HG03575 (cell line): ENCODE results near the gene PPM1N.
"Not testable (repeated sequence)": the region's sequence is repeated elsewhere in the genome, so short reads cannot be mapped to it uniquely, and the experiment has no call there.

Experiments
- ATAC-seq: cut with Tn5 transposase; IDR thresholded peaks from one replicate; pipeline ENCODE4 v1.9.1; 2021; ENCODE audit not compliant: unreplicated experiment, insufficient number of reproducible peaks, low FRiP score; ENCODE audit errors: extremely low read depth

Gene PPM1N

DNA sequence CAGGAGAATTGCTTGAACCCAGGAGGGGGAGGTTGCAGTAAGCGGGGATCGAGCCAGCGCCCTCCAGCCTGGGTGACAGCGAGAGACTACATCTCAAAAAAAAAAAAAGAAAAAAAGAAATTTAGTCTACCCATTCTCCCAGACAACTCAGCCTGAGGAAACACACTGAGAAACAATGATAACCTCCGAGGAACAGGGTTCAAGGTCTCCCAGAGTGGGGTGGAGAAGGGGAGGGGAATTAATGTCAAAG lies 7.7 kb downstream of the PPM1N start:
- ATAC-seq, result no peak

DNA sequence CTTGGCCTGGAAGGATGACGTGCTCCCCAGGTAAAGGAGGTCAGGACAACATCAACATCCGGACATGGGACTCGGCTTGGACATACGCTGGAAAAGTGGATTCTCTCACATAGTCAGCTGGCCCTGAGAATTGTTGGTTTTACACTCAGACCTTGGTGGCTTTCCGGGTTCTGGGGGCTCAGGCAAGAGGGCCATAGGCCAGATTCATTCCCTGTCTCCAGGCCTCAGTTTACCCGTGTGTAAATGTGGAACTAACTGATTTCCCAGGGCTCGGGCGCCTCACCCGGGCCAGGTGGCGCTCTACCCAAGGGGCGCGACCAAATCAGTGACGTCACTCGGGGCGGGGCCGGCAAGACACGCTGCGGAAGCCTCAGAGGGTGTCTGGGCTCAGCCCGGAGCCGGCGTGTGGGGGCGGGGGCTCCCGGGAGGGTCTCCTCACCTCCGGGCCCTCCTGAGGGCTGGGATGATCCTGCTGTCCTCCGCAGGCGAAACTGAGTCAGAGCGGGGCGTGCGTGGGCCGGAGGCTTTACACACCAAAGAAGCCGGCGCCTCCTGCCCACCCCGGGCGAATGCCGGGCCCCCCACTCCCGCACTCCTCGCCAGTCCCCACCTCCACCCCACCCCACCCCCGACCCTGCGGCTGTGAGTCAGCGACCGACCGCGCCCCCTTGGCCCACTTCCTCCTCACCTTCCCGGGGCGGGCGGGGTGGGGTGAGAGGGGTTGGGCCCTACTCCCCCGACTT lies 8.2 kb downstream of the PPM1N start:
- ATAC-seq, result peak; percentile 34

DNA sequence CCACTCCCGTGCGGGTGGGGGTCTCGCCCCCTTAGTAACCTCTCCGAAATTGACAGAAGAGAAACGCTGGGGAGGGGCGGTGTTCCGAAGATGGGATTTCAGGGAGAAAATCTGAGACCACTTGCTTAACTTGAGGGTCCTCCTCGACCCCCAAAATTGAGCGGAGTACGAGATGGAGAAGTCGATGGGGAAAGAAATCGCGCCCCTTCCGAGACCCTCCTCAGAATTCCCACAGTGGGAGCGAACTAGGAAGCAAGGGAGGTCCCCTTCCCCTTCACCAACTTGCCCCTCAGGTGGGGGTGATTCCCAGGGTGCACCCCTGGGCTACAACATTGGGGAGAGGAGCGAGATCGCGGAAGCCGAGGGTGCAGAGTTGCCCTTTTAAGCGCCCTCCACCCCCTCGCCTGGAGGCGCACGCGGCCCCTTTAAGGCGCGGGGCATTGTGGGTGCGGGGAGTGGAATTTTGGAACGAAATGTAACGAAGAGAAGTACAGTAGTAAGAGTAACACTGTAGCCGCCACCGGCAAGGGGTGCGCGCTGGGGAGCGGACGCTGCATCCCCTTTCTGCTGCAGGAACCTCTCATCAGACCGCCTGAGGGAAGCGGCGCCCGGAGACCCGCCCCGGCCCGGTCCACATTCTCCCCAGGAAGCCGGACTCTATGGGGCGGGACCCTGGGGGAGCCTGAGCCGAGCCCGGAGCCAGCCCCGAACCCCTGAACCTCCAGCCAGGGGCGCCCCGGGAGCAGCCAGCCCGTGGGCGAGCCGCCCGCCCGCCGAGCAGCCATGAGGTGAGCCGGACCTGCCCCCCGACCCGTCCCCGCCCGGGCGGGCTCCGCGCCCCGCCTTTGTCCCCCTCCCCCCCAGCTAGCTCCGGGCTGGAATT lies 9.0 kb downstream of the PPM1N start, which contains the start of gene VASP:
Gene VASP (plus strand): TSS at position 491 of the 883 bp plus-strand sequence. CDS start 293 bp downstream, at position 784.
- peak; percentile 22 for ATAC-seq

DNA sequence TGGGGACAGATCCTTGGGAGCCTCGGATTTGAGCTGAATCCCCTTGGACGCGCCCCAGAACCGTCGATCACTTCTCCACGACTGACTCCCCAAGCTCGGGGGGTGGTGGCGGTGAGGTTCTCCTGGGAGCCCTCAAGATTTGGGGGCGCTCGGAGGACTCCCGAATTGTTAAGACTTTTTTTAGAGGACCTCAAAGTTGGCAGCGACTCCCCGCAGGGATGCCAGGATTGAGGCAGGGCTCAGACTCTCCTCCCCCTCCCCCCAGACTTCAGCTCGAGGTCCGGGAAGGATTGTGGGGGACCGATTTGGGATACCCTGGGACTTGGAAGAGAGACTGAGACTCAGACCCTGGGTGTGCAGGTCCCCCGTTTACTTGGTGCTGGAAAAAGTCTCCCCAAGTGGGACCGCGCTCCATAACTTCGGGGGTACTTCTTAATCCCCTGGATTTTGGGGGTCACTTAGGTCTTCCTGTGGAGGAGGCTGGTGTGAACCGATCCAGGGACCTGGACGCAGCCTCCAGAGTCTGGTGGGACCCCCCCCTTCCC lies 9.7 kb downstream of the PPM1N start:
- ATAC-seq, result no peak

DNA sequence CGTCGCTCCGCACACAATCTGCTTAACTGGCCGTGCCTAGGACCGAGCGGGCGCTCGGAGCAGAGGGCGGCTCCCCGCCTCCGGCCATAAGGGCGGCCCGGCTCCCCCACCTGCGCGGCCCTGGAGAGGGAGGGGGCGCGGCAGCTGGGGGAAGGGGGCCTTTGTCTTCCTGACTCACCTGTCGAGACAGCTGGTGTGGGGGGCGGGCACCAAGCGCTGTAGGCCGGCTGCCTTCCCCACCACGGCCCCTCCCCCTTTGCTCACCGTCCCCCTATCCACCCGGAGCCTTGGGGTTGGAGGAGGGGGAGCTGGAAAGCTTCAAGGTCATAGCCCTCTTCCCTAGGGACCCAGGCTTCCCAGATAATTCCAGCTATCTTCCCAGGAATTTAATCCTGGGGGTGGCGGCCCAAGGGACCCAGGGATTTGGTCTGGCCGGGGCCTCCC lies 10.2 kb downstream of the PPM1N start:
- no peak for ATAC-seq

DNA sequence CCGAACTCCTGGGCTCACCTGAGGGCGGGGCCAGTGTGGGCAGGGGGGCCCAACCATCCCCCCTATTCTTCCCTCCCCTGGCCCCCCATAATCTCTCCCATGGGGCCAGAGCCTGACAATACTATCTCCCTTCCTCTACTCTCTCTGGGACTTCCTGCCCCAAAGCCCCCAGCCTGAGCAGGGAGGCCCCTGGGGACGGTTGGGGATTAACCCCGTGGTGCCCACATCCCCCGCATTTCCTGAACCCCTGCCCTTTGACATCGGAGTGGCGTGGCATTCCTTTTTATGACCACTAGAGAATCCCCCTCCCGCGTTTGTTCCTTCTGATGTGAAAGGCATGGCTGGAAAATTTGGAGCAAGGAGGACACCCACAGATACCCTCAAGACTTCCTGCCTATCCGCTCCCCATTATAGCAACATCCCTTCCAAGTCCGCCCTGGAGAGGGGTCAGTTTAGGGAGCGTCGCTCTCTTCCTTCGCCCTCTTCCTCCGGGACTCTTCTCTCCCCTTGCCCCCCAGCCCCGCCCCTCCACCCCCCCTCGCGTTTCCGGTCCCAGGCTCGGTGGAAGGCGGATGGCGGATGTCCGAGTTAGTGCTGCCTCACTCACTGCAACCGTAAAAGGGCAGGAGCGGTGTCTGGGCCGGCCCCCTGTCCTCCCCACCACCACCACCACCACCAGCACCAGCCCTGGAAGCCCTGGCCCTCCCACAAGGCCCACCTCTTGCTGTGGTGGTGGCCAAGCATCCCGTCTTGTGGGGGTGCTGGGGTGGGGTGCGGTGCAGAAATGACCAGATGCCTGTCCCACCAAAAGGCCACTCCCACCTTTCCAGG lies 10.8 kb downstream of the PPM1N start:
- no peak for ATAC-seq

DNA sequence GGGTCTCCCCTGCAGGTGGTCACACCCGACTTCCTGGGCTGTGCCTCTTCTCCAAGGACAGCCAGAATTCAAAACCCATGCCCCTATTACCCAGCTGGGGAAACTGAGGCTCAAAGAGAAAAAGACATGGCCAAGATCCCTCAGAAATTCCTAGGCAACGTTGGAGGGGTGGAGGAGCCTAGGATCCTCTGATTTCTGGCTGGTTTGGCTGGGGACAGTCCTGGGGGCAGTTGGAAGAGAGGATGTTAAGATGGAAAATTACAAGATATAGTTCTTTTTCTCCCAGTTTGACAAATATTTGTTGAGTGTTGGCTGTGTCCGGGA lies 11.4 kb downstream of the PPM1N start:
- ATAC-seq, result no peak

DNA sequence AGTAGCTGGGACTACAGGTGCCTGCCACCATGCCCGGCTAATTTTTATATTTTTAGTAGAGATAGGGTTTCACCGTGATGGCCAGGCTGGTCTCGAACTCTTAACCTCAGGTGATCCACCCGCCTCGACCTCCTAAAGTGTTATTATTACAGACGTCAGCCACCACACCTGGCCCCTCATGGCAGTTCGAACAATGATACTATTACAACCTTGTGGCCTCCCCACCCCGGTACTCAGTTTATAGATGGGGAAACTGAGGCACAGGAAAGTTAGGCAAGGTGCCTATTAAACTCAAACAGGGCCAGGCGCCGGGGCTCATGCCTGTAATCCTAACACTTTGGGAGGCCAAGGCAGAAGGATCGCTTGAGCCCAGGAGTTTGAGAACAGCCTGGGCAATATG lies 12.1 kb downstream of the PPM1N start:
- not testable (repeated sequence) for ATAC-seq

DNA sequence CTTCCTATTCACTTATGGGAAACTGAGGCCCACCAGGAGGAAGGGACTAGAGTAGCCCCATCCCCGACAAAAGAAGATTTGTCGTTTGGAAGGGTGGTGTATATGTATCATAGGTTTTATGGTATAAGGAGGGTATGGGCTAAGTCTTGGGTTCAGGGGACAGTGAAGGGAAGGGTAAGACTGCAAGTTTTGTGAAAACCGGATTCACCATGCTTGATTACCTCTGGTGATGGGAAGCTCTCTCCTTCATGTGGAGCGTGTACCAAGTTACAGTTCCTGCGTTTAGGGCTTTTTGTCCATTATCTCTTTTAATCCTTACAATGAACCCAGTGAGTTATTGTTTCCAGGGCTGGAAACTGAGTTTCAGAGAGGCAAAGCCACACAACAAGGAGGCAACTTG lies 12.8 kb downstream of the PPM1N start:
- no peak for ATAC-seq

DNA sequence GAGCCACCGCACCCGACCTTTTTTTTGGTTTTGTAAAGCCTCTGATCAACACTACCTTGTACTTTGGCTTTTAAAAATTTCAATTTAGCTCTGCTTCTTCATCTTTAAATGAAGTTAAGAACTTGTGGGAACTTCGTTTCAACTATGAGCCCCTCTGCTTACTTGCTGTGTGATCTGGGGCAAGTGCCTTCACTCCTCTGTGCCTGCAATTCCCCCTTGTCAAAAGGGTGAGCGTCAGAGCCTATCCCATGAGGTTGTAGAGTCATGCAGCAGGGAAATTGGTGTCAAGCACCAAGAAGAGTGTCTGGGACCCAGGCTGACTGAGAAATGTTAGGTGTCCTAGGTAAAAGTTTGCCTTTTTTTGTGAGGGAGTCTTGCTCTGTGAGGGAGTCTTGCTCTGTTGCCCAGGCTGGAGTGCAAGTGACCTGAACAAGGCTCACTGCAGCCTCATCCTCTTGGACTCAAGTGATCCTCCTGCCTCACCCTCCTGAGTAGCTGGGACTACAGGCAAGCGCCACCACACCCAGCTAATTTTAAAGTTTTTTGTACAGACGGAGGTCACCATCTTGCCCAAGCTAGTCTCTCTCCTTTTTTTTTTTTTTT lies 14.7 kb downstream of the PPM1N start:
- ATAC-seq, result no peak

DNA sequence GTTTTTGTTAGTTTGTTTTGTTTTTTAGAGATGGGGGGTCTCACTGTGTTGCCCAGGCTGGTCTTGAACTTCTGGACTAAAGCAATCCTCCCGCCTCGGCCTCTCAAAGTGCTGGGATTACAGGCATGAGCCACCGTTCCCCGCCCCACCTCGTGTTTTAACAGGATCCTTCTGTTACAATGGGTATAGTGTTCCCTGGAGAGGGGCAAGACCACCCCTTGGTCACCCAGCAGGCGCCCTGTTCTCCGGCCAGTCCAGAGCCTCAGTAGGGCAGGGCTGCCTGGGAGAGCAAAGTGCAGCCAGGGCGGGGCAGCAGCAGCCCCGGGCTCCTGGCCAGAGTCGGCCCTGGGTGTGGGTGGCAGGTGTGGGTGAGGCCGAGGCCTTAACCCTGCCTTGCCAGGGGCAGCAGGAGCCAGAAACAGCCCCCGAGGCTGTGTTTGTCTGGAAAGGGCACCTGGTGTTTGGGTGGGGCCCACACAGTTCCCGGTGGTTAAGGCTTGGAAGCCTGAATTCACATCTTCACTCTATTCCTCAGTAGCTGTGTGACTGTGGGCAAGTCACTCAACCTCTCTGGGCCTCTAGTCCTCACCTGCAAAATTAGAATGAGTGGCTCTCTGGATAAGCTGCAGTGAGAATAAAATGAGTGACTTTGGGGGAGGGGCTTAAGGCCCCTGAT lies 16.3 kb downstream of the PPM1N start:
- ATAC-seq, result no peak

DNA sequence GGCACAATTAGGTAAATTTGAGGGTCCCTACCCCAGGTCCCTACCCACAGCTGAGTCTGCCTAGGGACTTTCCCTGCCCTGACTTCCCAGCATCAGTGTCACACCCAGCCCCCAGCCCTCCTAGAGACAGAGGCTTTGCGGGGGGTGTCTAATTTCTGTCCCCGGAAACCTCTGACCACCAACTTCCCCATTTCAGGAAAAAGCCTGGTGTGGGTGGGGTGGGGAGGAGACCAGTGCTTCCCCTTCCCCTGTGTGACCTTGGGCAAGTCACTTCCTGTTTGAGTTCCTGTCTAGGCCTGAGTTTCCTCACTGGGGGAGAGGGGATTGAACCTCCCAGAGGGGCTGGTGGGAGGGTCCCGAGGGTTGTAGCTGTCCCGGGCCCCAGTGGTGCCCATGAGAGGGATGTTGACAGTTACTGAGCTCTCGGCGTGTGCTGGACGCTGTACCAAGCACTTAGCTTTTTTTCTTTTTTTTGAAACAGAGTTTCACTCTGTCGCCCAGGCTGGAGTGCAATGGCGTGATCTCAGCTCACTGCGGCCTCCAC lies 16.9 kb downstream of the PPM1N start:
- ATAC-seq, result no peak

DNA sequence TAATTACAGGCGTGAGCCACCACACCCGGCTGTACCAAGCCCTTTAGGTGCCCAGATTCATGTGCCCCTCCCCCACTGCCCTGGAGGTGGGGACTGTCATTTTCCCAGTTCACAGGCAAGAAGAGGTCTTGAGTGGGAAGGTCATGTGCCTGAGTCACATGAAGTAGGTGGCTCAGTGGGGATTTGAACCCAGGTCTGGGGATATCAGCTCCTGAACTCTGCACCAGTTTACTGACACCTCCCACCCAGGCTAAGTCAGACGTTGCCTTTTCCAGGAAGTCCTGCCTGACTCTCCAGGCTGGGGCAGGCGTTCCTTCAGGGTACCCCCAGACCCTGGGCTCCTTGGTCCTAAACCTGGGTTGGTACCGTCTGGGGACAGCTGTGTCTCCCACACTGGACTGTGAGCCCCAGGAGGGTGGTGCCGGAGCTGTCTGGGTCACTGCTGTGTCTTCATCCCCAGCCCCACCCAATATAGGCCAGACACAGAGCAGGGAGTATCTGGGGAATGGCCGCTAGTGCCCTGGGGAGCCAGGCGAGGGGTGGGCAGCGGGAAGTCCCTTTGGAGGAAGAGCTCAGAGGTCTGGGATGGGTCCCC lies 17.7 kb downstream of the PPM1N start:
- ATAC-seq, result no peak

DNA sequence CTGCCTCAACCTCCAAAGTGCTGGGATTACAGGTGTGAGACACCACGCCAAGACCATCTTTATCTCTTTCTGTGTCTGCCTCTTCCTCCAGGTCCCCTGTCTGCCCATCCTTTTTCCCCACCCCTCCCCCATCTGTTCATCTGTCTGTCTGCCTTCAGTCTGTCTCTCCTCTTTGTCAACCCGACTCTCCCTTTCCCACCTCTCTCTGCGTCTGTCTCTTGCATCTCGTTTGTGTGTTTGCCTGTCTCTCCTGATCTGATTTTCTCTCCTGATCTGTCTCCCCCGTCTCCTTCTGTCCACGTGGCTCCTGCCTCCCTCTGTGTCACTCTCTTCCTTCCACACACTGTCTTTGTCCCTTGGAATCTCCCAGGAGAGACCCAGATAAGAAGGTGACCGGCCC lies 19.0 kb downstream of the PPM1N start:
- ATAC-seq, result no peak

DNA sequence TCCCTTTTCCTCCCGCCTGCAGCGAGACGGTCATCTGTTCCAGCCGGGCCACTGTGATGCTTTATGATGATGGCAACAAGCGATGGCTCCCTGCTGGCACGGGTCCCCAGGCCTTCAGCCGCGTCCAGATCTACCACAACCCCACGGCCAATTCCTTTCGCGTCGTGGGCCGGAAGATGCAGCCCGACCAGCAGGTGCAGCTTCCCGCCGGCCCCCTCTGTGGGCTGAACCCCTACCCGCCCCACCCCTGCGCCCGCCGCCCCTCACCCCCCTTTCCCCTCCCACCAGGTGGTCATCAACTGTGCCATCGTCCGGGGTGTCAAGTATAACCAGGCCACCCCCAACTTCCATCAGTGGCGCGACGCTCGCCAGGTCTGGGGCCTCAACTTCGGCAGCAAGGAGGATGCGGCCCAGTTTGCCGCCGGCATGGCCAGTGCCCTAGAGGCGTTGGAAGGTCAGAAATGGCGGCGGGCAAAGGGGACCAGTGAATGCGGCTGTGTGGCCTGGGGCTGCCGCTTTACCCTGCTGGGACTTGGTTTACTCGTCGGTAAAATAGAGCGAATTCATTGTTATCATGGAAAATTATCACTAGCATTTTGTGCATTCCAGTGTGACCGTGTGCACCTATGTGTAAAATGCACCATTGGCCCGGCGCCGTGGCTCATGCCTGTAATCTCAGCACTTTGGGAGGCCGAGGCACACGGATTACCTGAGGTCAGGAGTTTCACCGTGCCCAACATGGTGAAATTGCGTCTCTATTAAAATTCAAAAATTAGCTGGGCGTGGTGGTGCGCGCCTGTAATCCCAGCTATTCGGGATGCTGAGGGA lies 19.6 kb downstream of the PPM1N start:
- no peak for ATAC-seq

DNA sequence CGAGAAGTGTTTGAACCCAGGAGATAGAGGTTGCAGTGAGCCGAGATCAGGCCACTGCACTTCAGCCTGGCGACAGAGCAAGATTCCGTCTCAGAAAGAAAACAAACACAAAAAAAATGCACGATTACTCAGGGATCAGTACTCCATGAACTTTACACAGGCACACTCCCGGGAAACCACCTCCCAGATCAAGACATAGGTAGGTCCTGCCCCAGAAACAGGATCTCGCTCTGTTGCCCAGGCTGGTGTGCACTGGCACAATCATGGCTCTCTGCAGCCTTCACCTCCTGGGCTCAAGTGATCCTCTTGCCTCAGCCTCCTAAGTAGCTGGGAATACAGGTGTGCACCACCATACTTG lies 20.2 kb downstream of the PPM1N start:
- ATAC-seq, result no peak
